ENCODE data around the gene HUNK.

Gene HUNK

DNA sequence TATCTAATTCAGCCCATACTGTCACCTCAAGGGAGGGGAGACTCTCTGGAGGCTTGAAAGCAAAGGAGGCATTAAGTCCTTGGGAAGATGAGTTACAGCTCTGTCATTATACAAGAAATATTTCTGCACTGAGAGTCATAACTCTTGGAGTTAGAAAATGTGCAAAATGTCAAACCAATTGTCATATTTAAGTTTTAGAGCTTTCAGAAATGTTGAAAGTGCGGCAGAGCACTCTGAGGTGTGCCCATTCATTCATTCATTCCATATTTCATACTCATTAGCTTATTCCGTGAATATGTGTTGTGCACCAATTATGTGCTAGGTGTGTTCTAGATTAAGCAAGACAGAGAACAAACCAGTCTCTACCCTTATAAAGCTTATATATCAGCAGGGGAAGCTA, 87.1 kb downstream of the HUNK start:
- DNase-seq (ENCODE audit: low spot score) = no peak

DNA sequence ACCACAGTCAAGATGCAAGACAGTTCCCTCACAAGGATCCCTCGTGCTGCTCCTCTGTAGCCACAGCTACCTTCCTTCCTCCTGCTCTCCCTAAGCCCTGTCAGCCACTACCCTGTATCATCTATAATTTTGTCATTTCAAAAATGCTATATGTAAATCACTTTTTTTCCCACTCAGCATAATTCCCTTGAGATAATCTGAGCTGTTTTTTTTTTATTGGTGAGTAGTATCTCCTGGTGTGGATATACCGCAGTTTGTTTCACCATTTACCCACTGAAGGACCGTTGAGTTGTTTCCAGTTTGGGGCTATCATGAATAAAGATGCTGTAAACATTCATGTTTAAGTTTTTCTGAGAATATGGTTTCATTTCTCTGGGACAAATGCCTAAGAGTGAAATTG, 88.2 kb downstream of the HUNK start:
- no peak for DNase-seq (ENCODE audit: low spot score)

DNA sequence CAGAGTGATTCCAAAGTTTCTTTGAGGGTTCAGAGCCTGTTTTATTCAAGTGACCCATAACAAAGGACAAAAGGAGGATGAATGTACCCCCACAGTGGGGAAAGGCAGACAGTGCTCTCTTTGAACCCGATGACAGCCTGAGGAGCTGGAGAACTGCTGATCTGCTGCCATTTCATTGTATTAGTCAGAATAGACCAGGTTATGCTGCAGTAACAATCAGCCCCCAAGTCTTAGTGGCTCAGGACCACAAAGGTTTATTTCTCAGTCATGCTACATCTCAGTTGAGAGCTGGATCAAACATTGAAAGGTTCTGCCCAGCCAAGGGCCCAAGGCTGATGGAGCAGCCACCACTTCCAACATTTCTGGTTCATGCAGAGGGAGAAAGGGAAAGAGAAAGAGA, 88.9 kb downstream of the HUNK start:
- no peak for DNase-seq (ENCODE audit: low spot score)

DNA sequence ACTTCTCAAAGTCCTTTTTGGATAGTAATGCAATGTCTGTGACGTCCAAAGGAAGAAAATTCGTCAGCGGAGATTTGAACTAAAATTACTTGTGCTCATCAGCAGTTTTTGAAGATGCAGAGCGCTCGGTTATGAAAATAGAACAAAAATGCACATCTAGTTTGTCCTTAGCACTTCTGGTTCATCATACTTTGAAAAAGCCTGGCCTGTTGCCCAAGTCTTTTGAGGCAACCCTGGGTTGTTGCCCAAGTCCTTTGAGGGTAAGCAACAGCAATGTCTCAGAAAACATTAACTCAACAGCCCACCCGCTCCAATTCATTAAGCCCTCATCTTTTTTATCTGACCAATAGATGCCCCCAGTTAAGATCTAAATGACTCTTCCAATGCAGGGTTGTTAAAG, 91.9 kb downstream of the HUNK start:
- DNase-seq (ENCODE audit: low spot score) = no peak

DNA sequence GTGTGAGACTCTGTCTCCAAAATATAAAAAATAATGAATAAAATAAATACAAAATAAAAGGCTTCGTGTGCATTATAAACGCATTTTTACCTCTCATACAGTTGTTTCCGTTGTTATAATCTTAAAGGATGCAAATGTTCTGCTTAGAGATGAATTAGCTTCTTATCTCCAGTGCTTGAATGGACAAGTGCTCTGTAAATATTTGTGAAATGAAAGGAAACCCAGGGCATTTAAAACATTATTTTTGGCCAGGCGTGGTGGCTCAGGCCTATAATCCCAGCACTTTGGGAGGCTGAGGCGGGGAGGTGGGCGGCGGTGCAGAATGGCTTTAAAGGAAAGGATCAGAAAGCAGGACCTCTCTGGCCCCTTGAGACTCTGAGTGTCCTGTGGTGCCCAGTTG, 94.5 kb downstream of the HUNK start:
- DNase-seq (ENCODE audit: low spot score) = no peak

DNA sequence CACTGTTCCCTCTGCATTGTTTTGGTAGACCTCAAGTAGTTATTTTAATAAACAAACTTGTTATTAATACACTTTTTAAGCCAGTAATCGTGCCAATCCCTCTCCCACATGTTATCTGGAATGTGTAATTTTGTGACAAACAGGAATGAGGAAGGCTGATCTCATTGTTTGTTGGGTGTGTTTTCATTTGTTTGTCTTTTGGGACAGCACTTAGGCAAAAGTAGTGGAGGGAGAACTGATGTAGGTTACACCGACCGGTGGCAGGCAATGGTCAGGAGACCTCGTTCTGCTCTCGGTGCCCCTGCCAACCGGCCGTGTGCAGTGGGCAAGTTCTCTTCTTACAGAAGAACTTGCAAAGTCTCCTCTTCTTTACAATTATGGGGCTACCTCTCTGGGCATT, 99.8 kb downstream of the HUNK start:
- DNase-seq (ENCODE audit: low spot score) = no peak

DNA sequence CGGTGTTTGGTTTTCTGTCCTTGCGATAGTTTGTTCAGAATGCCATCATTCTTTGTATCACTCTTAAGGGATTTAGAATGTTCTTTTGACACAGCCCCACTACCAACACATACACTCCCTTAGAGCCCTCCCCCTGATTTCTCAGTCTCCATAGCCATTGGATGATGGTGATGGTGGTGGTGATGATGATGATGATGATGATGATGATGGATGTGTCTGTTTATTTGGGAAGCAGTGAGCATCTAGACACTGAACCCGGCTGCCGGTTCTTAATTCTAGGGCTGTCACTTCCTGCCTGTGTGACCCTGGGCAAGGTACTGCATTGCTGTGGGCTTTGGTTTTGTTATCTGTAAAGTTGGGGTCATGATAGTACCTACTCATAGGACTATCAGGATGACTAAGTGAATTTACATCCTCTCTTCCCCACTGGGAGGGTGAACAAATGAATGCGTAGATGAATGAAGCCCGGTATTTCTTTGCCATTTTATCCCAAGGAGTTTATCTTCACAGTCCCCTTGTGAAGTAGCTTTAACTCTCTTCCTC, 100.7 kb downstream of the HUNK start:
- DNase-seq (ENCODE audit: low spot score) = no peak

DNA sequence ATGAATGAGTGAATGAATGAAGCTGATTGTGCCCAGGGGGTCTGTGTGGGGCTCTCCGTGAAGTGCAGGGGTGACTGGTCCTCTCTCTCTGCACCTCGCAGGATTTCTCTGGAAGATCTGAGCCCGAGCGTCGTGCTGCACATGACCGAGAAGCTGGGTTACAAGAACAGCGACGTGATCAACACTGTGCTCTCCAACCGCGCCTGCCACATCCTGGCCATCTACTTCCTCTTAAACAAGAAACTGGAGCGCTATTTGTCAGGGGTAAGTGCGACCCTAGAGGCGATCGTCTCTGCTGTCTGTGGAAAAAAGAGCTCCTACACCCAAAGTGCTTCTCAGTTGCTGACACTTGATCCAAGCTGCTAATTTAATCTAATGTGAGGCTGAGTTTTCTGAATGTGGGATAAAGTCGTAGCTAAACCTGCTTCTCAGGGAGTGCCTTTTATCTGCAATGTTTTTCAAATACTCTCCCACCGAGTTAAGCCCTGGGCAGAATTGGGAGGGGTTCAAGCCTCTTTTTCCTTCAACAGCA, 101.7 kb downstream of the HUNK start:
- DNase-seq (ENCODE audit: low spot score) = no peak

DNA sequence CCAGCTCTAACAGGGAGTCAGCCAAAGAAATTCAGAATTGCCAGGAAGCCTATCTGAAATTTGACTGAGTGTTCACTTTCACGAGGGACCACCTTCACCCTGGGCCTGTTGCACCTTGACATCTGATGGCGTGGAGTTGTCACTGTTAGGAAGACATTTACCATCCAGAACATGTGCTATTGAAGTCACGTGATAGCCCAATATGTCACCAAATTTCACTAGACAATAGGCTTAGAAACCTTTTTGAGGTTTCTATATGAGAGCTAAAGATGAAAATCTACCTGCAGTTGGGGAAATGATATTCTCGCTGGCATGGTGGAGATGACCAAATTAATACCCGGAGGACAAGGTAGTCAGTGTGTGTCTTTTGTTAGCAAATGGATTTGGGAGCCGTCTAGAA, 102.7 kb downstream of the HUNK start:
- DNase-seq (ENCODE audit: low spot score) = no peak

DNA sequence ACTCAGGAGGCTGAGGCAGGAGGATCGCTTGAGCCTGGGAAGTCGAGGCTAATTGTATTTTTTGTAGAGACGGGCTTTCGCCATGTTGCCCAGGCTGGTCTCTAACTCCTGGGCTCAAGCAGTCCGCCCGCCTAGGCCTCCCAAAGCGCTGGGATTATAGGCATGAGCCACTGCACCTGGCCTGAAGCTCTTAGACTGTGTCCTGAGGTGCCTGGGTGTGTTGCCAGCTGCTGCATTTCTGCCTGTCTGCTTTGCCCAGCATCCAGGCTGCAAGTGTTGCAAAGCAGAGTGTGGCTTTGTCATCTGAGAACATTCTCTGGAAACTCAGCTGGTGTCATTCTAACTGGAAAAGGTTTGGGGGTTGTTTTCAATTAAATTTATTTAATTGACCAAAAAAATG, 105.0 kb downstream of the HUNK start:
- DNase-seq (ENCODE audit: low spot score) = no peak

DNA sequence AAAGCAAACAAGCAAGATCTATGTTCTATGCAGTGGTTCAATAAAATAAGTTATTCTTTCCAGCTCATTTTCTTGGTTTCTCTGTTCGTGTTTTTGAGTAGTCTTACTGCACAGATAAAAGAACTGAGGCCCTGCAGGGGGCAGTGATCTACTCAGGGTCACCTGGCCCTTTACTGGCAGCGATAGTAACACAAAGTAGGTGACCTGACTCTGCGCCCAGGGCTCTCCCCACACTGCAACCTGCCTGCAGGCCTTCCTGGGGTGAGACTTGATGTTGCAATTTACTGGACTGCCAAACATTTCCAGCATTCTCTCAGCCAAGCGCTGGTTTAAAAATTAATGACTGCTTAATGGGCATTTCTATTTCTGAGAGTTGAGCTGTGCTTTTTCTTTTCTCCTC, 110.3 kb downstream of the HUNK start:
- no peak for DNase-seq (ENCODE audit: low spot score)

DNA sequence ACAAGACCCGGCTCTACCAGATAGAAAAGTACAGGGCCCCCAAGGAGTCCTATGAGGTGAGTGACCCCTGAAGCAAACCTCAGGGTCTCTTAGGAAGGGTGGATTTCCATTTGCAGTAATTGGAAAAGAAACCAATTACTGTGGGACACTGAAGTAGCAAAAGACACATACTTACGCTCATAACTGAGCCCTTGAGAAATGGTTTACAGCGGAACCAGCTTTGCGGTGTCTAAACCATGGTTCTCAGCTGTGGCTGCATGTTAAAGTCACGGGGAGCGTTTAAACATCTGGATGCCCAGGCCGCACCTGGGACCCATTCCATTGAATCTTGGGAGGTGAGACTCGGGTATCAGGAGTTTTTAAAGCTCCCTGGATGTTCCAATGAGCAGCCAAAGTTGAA, 110.7 kb downstream of the HUNK start:
- no peak for DNase-seq (ENCODE audit: low spot score)

DNA sequence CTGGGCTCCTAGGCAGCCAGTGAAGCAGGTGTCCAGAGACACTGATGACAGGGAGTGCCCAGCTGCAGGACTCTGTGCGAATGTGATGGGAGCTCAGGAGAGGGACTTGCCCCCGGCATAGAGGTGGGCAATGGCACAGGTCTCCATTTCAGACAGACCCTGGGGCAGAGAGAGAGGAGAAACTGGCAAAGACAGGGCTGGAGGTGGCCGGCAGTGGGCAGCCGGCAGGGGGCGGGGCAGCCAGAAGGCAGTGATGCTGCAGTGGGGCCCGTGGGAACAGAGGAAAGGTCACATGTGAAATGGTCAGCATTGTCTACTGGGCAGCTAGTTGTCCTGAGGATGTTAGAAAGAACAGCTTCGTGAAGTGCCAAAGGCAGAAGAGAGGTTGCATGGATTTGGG, 112.6 kb downstream of the HUNK start:
- DNase-seq (ENCODE audit: low spot score) = no peak

DNA sequence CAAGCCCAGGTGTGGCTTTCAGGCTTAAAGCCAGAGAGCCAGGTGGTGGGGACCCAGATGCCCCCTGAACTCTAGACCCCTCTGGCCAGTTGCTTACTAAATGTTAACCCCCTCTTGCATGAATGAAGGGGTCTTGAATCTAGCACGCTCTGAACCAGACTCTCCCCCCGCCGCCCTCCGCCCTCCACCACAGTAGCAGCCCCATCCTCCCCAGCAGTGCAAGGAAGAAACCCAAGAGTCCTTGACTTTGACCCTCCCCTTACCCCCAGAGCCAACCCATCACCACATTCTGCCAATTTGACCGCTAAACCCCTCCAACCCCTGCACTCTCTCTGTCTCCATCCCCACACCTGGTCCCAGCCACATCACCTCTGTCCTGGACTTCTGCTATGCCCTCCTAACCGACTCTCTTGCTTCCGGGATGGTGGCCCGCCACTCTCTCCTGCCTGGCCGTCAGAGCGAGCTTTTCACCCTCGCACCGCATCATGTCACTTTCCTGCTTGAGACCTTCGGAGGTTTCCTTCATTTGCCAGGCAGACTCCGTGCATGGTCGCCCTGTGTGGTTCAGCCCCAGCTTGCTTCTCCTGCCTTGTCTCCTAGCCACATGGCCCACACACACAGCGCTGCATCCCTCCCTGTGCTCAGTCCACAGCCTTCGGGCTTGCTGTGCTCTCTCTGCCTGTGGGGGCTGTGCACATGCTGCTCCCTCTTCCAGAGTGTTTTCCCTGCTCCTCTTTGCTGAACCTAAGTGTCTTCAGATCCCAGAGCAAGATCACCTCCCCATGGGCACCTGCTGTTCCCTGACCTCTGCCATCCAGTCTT, 113.4 kb downstream of the HUNK start:
- no peak for DNase-seq (ENCODE audit: low spot score)

DNA sequence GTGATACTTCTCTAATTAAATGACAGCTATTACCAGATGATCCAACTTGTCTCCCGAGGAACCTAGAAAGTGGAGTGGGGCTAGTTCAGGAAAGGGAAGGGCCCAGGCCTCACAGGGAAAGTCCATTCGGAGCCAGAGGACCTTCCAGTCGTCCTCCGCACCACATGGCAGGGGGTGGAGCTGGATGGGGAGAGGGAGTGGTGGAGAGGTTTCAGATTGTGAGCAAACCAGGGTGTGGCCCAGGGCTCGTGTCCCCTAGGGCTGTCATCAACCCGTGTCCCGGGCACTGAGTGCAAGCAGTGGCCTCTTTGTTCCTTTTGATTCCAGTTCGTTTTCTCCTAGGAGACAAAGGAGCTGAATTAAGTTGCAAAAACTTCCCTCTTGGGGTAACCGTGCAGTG, 114.9 kb downstream of the HUNK start:
- no peak for DNase-seq (ENCODE audit: low spot score)

DNA sequence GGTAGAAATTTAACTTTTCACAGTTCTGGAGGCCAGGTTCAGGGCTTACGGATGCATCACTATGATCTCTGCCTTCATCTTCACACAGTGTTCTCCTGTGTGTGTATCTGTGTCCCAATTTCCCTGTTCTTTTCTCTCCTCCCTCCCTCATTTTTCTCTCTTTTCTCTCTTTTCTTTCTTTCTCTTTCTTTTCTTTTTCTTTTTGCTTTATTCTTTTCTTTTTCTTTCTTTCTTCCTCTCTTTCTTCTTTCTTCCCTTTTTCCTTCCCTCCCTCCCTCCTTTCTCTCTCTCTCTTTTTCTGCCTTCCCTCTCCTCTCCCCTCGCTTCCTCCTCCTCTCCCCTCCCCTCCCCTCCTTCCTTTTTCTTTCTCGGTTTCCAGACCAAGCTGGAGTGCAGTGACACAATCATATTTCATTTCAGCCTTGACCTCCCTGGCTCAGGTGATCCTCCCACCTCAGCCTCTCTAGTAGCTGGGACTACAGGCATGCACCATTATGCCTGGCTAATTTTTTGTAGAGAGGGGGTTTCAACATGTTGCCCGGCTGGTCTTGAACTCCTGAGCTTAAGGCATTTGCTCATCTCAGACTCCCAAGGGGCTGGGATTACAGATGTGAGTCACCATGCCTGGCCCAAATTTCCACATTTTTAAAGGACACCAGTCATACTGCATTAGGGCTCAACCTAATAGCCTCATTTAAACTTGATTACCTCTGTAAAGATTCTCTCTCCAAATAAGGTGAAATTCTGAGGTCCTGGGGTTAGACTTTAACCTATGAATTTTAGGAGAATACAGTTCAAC, 115.9 kb downstream of the HUNK start:
- DNase-seq (ENCODE audit: low spot score) = no peak

DNA sequence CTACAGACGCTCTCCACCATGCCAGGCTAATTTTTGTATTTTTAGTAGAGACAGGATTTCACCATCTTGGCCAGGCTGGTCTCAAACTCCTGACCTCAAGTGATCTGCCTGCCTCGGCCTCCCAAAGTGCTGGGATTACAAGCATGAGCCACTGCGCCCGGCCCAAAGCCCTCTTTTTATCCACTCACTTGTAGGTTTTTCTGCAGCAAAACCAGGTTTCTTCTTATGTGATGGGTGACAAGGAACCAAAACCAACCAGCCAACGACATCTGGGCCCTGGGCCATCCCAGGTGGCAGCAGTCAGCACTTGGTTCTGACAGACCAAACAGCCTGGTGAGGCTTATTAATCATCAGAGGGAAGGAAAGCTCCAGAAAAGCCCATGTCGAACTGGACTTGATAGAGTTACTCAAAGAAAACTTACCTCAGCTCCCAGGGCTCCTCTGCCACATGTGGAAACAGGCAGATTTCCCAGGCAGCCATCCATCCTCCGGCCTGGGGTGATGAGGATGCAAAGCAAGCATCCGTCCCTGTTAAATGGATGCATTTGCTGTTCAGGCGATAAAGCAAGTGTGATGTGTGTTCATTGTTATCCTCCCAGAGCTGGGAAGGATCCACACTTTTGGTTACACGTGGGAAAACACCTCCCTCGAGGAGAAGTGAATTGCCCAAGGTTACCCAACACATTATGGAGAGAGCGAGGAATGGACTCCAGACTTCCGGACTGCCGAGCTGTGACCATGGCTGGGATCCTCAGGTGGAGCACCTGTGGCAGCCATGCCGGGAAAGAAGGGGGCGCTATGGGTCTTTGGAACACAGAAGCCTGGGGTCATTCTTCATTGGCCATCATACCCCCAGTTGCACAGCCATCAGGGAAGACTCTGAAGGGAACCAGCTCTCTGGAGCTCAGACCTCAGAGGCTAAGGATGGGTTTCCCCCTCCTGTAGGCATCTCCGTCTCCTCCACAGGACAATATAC, 118.8 kb downstream of the HUNK start:
- DNase-seq (ENCODE audit: low spot score) = no peak

DNA sequence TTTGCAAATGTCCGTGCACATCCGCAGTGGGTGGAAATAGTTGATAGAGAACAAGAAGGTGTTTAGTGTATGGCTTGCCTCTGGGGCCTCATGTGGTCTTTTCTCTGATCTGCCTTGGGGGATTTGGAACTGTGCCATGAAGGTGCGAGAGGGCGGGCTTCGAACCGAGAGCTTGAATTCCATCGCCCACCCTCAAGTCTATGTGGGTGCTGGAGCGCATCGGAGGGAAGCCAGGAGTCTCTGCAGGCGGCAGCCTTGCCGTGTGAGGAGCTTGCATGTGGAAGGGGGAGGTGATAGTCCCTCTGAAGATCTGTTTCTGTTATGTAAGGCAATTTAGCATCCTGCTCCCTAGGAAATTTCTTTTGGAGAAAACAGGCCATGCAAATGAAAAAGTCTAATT, 119.6 kb downstream of the HUNK start:
- no peak for DNase-seq (ENCODE audit: low spot score)

DNA sequence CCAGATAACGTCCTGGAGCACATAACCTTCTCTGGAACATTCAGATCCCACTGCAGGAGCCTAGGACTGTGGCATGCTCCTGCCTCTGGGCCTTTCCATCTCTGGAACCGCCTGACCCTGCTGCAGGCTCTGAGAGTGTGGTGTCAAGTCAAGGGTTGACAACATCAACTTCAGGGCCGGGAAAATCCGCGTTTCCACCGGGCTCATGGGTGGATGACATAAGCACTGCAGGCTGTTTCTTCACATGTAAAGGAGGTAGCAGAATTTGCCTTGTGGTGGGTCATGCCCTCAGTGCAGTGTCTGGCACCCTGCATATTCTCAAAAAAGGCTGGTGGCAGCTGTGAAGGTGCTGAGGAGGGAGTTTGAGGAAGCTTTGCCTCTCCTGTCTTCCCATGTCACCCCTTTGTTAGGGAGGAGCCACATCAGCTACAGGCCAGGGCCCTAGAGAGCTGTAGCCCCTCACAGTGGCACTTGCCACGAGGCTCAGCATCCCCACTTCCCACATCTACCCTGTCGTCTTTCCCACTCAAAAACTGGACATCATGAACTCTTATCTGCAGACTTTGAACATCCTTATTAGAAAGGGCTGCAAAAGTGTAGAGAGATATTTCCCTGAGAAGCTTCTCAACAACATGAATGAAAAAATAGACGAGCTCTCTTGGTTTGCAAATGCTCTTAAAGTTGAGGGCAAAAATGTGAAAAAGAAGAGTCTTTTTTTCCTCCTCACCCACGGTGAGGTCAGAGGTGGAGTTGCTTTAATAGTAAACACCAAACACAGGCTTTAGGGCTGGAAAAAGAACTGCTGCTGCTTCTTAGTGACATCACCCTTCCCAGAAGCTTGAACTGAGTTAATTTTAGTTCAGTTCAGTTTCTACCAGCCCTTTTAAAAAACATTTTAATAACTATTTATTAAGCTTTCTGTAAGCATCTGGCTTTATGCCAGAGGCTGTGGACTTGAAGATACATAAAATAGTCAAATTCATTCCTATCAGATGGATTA, 121.3 kb downstream of the HUNK start:
- no peak for DNase-seq (ENCODE audit: low spot score)

DNA sequence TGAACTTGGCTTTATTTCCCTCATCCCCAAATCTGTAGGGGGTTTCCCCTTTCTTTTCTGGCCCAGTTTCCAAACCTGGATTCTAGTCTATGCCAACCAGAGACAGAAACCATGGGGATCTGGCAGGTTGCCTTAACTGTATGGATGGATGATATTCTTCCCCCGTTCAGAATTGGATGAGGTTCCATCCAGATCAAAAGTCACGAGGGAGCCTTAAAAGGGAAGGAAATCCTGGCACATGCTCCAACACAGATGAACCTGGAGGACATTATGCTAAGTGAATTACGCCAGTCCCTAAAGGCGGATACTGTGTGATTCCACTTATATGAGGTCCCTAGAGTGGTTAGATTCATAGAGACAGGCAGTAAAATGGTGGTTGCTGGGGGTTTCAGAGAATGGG, 124.4 kb downstream of the HUNK start:
- no peak for DNase-seq (ENCODE audit: low spot score)

Measured in kidney capillary endothelial cell (primary cell).